HK-2 (cell line): ENCODE results near the gene MDN1.

ENCODE experiments used
- DNase-seq: peaks from one replicate; pipeline ENCODE4 v3.0.0-alpha.2; 2018; ENCODE audit not compliant: unreplicated experiment

Gene MDN1

GRCh38 chr6:89604653-89605052 lies 214.9 kb downstream of the MDN1 start:
- no peak for DNase-seq

GRCh38 chr6:89602166-89602565 lies 217.4 kb downstream of the MDN1 start:
- DNase-seq, result no peak

DNA sequence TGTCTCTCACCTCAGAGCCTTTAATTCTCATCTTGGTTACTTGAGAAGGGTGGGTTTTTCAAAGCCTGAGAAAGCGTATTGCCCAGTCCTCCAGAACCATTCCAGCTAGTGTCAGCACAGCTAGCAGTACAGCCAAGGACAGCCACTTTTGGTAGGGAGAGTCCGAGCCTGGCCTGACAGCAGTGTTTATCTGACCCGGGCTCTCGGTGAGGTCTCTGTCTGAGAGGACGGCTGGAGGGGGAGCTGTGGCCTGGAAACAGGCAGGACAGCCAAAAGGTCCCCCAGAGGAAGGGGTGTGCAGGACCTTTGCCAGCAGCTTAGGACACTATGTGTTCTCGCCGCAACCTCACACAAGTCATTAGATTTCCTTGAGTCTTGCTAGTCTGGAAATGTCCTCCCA lies 219.9 kb downstream of the MDN1 start:
- DNase-seq, result no peak

DNA sequence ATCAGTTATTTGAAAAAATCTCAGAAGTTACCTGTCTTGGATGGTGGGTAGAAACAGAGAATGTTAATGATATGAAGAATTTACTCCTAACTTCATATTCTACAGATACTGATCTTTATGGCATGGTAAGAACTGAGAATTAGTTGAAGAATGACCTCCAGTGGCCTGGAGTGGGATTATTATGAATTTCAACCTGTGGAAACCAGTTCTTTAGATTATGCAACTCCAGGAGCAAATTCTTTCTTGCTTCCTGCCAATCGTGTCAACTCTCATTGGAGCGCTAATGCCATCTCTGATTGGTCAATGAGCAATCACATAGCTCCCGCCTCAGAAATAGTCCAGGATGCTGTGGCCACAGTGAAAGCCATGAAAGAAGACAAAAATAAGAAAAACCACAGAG lies 221.6 kb downstream of the MDN1 start:
- DNase-seq, result peak; percentile 22

DNA sequence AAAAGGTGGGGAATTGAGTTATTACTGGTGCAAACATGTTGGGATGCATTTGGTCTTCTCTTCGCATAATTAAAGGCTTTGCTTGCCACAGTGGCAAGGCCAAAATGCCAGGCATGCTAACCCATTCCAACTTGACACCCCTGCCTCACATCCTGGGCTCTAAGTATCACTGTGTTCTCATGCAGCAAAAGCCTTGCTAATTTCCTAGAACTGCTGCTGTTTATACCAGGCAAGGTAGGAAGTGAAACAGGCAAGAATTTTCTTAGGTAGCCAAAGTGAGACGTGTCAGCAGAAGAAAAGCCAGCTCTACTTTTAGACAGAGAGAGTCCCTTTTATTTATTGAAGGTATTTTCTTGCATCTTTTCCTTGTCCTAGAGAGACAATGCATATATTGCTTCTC lies 222.2 kb downstream of the MDN1 start:
- DNase-seq, result no peak

DNA sequence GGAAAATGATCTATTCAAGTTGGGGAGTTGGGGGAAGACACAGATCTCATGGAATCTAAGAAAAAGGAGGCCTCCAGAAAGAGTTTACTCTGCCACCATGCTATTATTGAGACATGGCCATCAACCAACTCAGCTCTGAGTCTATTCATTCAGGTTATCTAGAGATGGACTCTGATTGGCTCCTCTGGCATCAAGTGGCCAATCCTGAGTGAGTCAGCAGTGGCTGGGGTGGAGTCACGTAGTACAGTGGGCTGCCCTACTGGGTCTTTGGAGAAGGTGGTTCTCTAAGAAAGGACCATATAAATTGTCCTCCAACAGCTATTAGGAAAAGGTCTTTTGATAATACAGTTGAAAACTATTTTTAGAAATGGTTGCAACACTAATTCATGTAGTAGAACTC lies 223.1 kb downstream of the MDN1 start:
- no peak for DNase-seq

DNA sequence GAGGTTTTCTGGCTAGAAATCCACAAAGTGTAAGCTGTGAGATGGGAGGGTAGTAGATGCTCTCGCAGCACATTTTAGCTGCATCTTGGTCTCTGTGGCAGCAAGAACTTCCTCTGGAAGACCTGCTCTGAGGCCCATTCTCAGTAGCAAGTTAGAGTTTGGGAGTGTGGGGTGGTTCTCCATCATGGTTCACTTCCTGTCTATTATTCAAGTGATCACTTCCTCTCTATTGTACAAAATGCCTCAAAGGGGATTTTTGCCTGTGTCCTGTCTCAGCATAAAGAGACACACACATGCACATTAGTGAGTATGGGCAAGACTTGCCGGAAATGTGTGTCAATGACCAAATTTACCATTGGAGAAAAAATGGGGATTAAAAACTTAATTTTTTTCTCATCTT lies 223.5 kb downstream of the MDN1 start:
- DNase-seq, result no peak
